A549 (cell line): ENCODE data around the gene PHC2.

Experiments
- CTCF ChIP-seq: fragments of >200 bp; sonication (Bioruptor Twin); formaldehyde crosslinking; IDR thresholded peaks from 3 replicates; pipeline ENCODE4 v1.5.1; 2016
- ELK1 ChIP-seq: fragments of 150-350 bp; IDR thresholded peaks from 2 replicates; pipeline ENCODE4 v1.6.1; 2014; ENCODE audit warnings: low read depth, mild to moderate bottlenecking, low read length
- ESRRA ChIP-seq: fragments of 150-350 bp; IDR thresholded peaks from 2 replicates; pipeline ENCODE4 v1.6.1; 2014; ENCODE audit warnings: mild to moderate bottlenecking, low read length, borderline replicate concordance
- HMGXB4 ChIP-seq: fragments of 250-450 bp; sonication (Bioruptor Pico); IDR thresholded peaks from 2 replicates; pipeline ENCODE4 v1.5.0; 2021; ENCODE audit warnings: mild to moderate bottlenecking, moderate library complexity, borderline replicate concordance
- NR3C1 ChIP-seq: fragments of >200 bp; sonication (Bioruptor Twin); formaldehyde crosslinking; IDR thresholded peaks from 3 replicates; pipeline ENCODE4 v1.6.1; 2017
- POLR2A ChIP-seq: IDR thresholded peaks from 2 replicates; pipeline ENCODE4 v1.6.1; 2012; ENCODE audit warnings: mild to moderate bottlenecking, low read length
- SREBF2 ChIP-seq: fragments of 450-650 bp; IDR thresholded peaks from 2 replicates; pipeline ENCODE4 v1.6.1; 2014; ENCODE audit warnings: mild to moderate bottlenecking, moderate library complexity
- TP53 ChIP-seq: fragments of 250-450 bp; sonication (Bioruptor Pico); IDR thresholded peaks from 2 replicates; pipeline ENCODE4 v1.5.0; 2021; ENCODE audit warnings: mild to moderate bottlenecking, moderate library complexity
- USF2 ChIP-seq: fragments of 450-650 bp; IDR thresholded peaks from 2 replicates; pipeline ENCODE4 v1.6.1; 2014; ENCODE audit warnings: antibody characterized with exemption

GRCh38 chr1:33433509-33434362 lies 2.8 kb upstream of the PHC2 start:
- TF ChIP-seq SREBF2 (no peak), HMGXB4 (CRISPR knock-in tag) (no peak), POLR2A (no peak), CTCF (no peak), USF2 (no peak), TP53 (CRISPR knock-in tag) (no peak), ELK1 (no peak), NR3C1 (no peak), ESRRA (no peak)
